Measurements from ENCODE around the gene NTM. TPM values are rescaled to one million over a fixed set of nuclear protein-coding genes. Genes with fewer than 3 reads are reported as not detected.

NTM gene
- total and polyA plus RNA-seq, 10 donors = 0.13 to 1.6 (median 0.67) TPM

- no peaks in the 10 kb centered on the region for H3K4me1 ChIP-seq
- no peak for TF ChIP-seq CTCF (IDR thresholded peaks at IDR 0.05 in 8 of 11, conservative IDR thresholded peaks at IDR 0.05 in 3 of 11)
- H3K27ac ChIP-seq = no peak overlapping the region
- no peaks in the 10 kb centered on the region for H3K36me3 ChIP-seq
- H3K4me3 ChIP-seq = no peak overlapping the region
- no peaks in the 10 kb centered on the region for H3K9me3 ChIP-seq
- 18 to 25% (median 21%) methylated on average over 6 of the region's 6 CpGs for WGBS, 5 donors
- DNase-seq = no peak
- intact Hi-C loops (cut with DNase I; ENCODE audit: low total_unique reads) = no loop called here
- H3K27me3 ChIP-seq (replicated peaks in 1 of 7) = peaks cover 0 to 2% (median 0%) of the 10 kb centered on the region in 7 donors
Observed at GRCh38 chr11:131822506-131822905, 452.1 kb downstream of the NTM start.

- intact Hi-C loops (cut with DNase I; ENCODE audit: low total_unique reads) = no loop called here
- TF ChIP-seq CTCF (IDR thresholded peaks at IDR 0.05 in 8 of 11, conservative IDR thresholded peaks at IDR 0.05 in 3 of 11) (no peak), POLR2AphosphoS5 (IDR thresholded peaks at IDR 0.05) (no peak), POLR2A (IDR thresholded peaks at IDR 0.05) (no peak)
- whole genome bisulfite sequencing, 5 donors = 65 to 80% (median 77%) methylated on average over 2 of the region's 2 CpGs
- no peak for DNase-seq
- Histone ChIP-seq H3K27ac (no peak overlapping the region), H3K4me3 (no peak overlapping the region), H3K4me1 (no peaks in the 10 kb centered on the region), H3K36me3 (no peaks in the 10 kb centered on the region), H3K27me3 (replicated peaks in 1 of 7) (no peaks in the 10 kb centered on the region), H3K9me3 (no peaks in the 10 kb centered on the region)
Observed at GRCh38 chr11:131823772-131824171, 453.4 kb downstream of the NTM start.

- Histone ChIP-seq H3K27ac (peak overlapping the region in 1 of 8 donors; percentile 36), H3K9me3 (no peaks in the 10 kb centered on the region), H3K27me3 (replicated peaks in 1 of 7) (no peaks in the 10 kb centered on the region), H3K36me3 (no peaks in the 10 kb centered on the region), H3K4me1 (no peaks in the 10 kb centered on the region), H3K4me3 (no peak overlapping the region)
- DNase-seq = no peak
- intact Hi-C loops (cut with DNase I; ENCODE audit: low total_unique reads) = no loop called here
- TF ChIP-seq POLR2A (IDR thresholded peaks at IDR 0.05) = no peak
- no peak for TF ChIP-seq CTCF (IDR thresholded peaks at IDR 0.05 in 8 of 11, conservative IDR thresholded peaks at IDR 0.05 in 3 of 11)
- TF ChIP-seq POLR2AphosphoS5 (IDR thresholded peaks at IDR 0.05) = no peak
- WGBS, 5 donors = 40 to 64% (median 55%) methylated on average over 3 of the region's 3 CpGs
Observed at GRCh38 chr11:131824771-131825170, 454.4 kb downstream of the NTM start.

- Histone ChIP-seq H3K36me3 (no peaks in the 10 kb centered on the region), H3K4me1 (no peaks in the 10 kb centered on the region), H3K4me3 (no peak overlapping the region), H3K27me3 (replicated peaks in 1 of 7) (no peaks in the 10 kb centered on the region), H3K9me3 (peaks cover 0 to 5% (median 0%) of the 10 kb centered on the region in 8 donors), H3K27ac (peak overlapping the region in 3 of 8 donors; percentile 18 to 40 (median 19))
- intact Hi-C loops (cut with DNase I; ENCODE audit: low total_unique reads) = no loop called here
- no peak for TF ChIP-seq POLR2AphosphoS5 (IDR thresholded peaks at IDR 0.05)
- TF ChIP-seq CTCF (IDR thresholded peaks at IDR 0.05 in 8 of 11, conservative IDR thresholded peaks at IDR 0.05 in 3 of 11) = no peak
- no peak for TF ChIP-seq POLR2A (IDR thresholded peaks at IDR 0.05)
- DNase-seq = no peak
- 11 to 31% (median 21%) methylated on average over 1 of the region's 1 CpG for WGBS, 5 donors
Observed at GRCh38 chr11:131827430-131827829, 457.0 kb downstream of the NTM start.

Measured in spleen (tissue), 11 donors.